T follicular helper cell (primary cell): ENCODE data around the gene SHC2.

Experiments
- DNase-seq: peaks from one replicate; pipeline ENCODE4 v3.0.0-alpha.2; 2020; ENCODE audit warnings: low read depth

The SHC2 gene

GRCh38 chr19:372306-372890 lies 88.4 kb downstream of the SHC2 start:
- DNase-seq, result no peak

GRCh38 chr19:371501-372168 lies 89.2 kb downstream of the SHC2 start:
- DNase-seq, result no peak

GRCh38 chr19:370641-371330 lies 90.0 kb downstream of the SHC2 start:
- no peak for DNase-seq

GRCh38 chr19:369876-370275 lies 91.0 kb downstream of the SHC2 start:
- no peak for DNase-seq

GRCh38 chr19:369256-369655 lies 91.6 kb downstream of the SHC2 start:
- no peak for DNase-seq

GRCh38 chr19:368630-369024 lies 92.2 kb downstream of the SHC2 start:
- DNase-seq, result no peak

GRCh38 chr19:367963-368629 lies 92.7 kb downstream of the SHC2 start:
- no peak for DNase-seq

- DNase-seq, result no peak
Observed at GRCh38 chr19:367561-367960, 93.3 kb downstream of the SHC2 start.

- DNase-seq, result no peak
Observed at GRCh38 chr19:366951-367350, 93.9 kb downstream of the SHC2 start.
